MM.1S (cell line): ENCODE results near the gene FKBP2.

Experiments used
- DNase-seq: peaks from one replicate; pipeline ENCODE4 v3.0.0-alpha.2; 2015
- H2AFZ ChIP-seq: fragments of 300-600 bp; sonication (generic); 2 replicates; pipeline ENCODE4 v1.6.0; 2016; ENCODE audit warnings: antibody characterized with exemption, low read length
- H3F3A ChIP-seq: fragments of 300-600 bp; sonication (generic); 2 replicates; pipeline ENCODE4 v1.6.1; 2016; ENCODE audit warnings: mild to moderate bottlenecking, antibody characterized with exemption, low read length, moderate library complexity, mixed read lengths; ENCODE audit not compliant: insufficient read depth
- H3K27ac ChIP-seq: fragments of 300-600 bp; sonication (generic); 2 replicates; pipeline ENCODE4 v1.5.1; 2016; ENCODE audit warnings: mild to moderate bottlenecking, low read length
- H3K27me3 ChIP-seq: fragments of 300-600 bp; sonication (generic); replicated peaks from 2 replicates; pipeline ENCODE4 v1.6.0; 2016; ENCODE audit warnings: low read length; ENCODE audit not compliant: insufficient read depth
- H3K36me3 ChIP-seq: fragments of 300-600 bp; sonication (generic); replicated peaks from 2 replicates; pipeline ENCODE4 v1.6.1; 2016; ENCODE audit warnings: mild to moderate bottlenecking, low read length, mixed read lengths; ENCODE audit not compliant: insufficient read depth
- H3K4me1 ChIP-seq: fragments of 300-600 bp; sonication (generic); 2 replicates; pipeline ENCODE4 v1.6.1; 2016; ENCODE audit warnings: low read length, mixed read lengths
- H3K4me2 ChIP-seq: fragments of 300-600 bp; sonication (generic); 2 replicates; pipeline ENCODE4 v1.6.0; 2016; ENCODE audit warnings: low read depth, low read length
- H3K4me3 ChIP-seq: fragments of 300-600 bp; sonication (generic); 2 replicates; pipeline ENCODE4 v1.5.1; 2016; ENCODE audit warnings: low read length, mixed read lengths
- H3K79me2 ChIP-seq: fragments of 300-600 bp; sonication (generic); 2 replicates; pipeline ENCODE4 v1.6.1; 2016; ENCODE audit warnings: mixed run types, low read length, mixed read lengths
- H3K9ac ChIP-seq: fragments of 300-600 bp; sonication (generic); 2 replicates; pipeline ENCODE4 v1.6.1; 2016; ENCODE audit warnings: low read length, mixed read lengths
- H3K9me2 ChIP-seq: fragments of 300-600 bp; sonication (generic); replicated peaks from 2 replicates; pipeline ENCODE4 v1.6.1; 2016; ENCODE audit warnings: mild to moderate bottlenecking, low read length, mixed read lengths; ENCODE audit not compliant: insufficient read depth
- H3K9me3 ChIP-seq: fragments of 300-600 bp; sonication (generic); replicated peaks from 2 replicates; pipeline ENCODE4 v1.6.1; 2016; ENCODE audit warnings: mild to moderate bottlenecking, low read length, mixed read lengths; ENCODE audit not compliant: insufficient read depth
- H4K20me1 ChIP-seq: fragments of 300-600 bp; sonication (generic); 2 replicates; pipeline ENCODE4 v1.6.1; 2016; ENCODE audit warnings: mild to moderate bottlenecking, low read length, moderate library complexity, mixed read lengths; ENCODE audit not compliant: insufficient read depth
- CTCF ChIP-seq: fragments of 300-600 bp; sonication (generic); IDR thresholded peaks from 2 replicates; pipeline ENCODE4 v1.5.1; 2016; ENCODE audit warnings: antibody characterized with exemption, low read length, mixed read lengths
- EZH2 ChIP-seq: fragments of 300-600 bp; sonication (generic); optimal IDR thresholded peaks from 2 replicates; pipeline ENCODE3; 2017; ENCODE audit warnings: low read depth, mild to moderate bottlenecking, antibody characterized with exemption, low read length, mixed read lengths
- EZH2phosphoT487 ChIP-seq: fragments of 300-600 bp; sonication (generic); IDR thresholded peaks from 2 replicates; pipeline ENCODE4 v1.6.1; 2018; ENCODE audit warnings: antibody characterized with exemption, low read length

FKBP2 gene

GRCh38 chr11:64275031-64275800 lies 34.3 kb downstream of the FKBP2 start:
- TF ChIP-seq EZH2: no peak
- TF ChIP-seq CTCF: no peak
- TF ChIP-seq EZH2phosphoT487: no peak
- Histone ChIP-seq H3K9me3 (no peaks in the 10 kb centered on the region), H3K4me2 (no peak overlapping the region), H3K79me2 (peaks cover 21% of the 10 kb centered on the region), H3K4me3 (no peak overlapping the region), H3K27ac (no peak overlapping the region), H3F3A (peaks cover 18% of the 10 kb centered on the region), H3K9me2 (no peaks in the 10 kb centered on the region), H3K27me3 (no peaks in the 10 kb centered on the region), H3K4me1 (0 out of 2 replicates have a peak, but pooled peaks cover 5% of the 10 kb centered on the region), H3K9ac (no peak overlapping the region), H2AFZ (no peak overlapping the region), H3K36me3 (peaks cover 3% of the 10 kb centered on the region; the same call in 1 of the 2 replicates), H4K20me1 (no peaks in the 10 kb centered on the region)
- DNase-seq: no peak

- H2AFZ ChIP-seq: no peak overlapping the region
- H3K9me3 ChIP-seq: no peaks in the 10 kb centered on the region
- DNase-seq: no peak
- no peaks in the 10 kb centered on the region for H3K27me3 ChIP-seq
- H3K36me3 ChIP-seq: peaks cover 3% of the 10 kb centered on the region; the same call in 1 of the 2 replicates
- no peaks in the 10 kb centered on the region for H4K20me1 ChIP-seq
- no peak overlapping the region for H3K9ac ChIP-seq
- peaks cover 13% of the 10 kb centered on the region for H3F3A ChIP-seq
- H3K9me2 ChIP-seq: no peaks in the 10 kb centered on the region
- H3K4me1 ChIP-seq: 0 out of 2 replicates have a peak, but pooled peaks cover 5% of the 10 kb centered on the region
- TF ChIP-seq EZH2 (no peak), EZH2phosphoT487 (no peak), CTCF (no peak)
- peaks cover 21% of the 10 kb centered on the region for H3K79me2 ChIP-seq
- H3K27ac ChIP-seq: no peak overlapping the region
- H3K4me2 ChIP-seq: no peak overlapping the region
- H3K4me3 ChIP-seq: no peak overlapping the region
Observed at GRCh38 chr11:64275841-64276240, 34.9 kb downstream of the FKBP2 start.

- H3K36me3 ChIP-seq: peaks cover 3% of the 10 kb centered on the region; the same call in 1 of the 2 replicates
- no peak overlapping the region for H2AFZ ChIP-seq
- H3K79me2 ChIP-seq: peaks cover 17% of the 10 kb centered on the region
- DNase-seq: peak; percentile 0
- H3K9me2 ChIP-seq: no peaks in the 10 kb centered on the region
- no peak overlapping the region for H3K9ac ChIP-seq
- no peak overlapping the region for H3K4me2 ChIP-seq
- 0 out of 2 replicates have a peak, but pooled peaks cover 1% of the 10 kb centered on the region for H3K4me1 ChIP-seq
- H3K27ac ChIP-seq: no peak overlapping the region
- no peaks in the 10 kb centered on the region for H3K9me3 ChIP-seq
- no peaks in the 10 kb centered on the region for H4K20me1 ChIP-seq
- H3K27me3 ChIP-seq: no peaks in the 10 kb centered on the region
- peaks cover 7% of the 10 kb centered on the region for H3F3A ChIP-seq
- no peak for TF ChIP-seq CTCF
- TF ChIP-seq EZH2: no peak
- TF ChIP-seq EZH2phosphoT487: no peak
- no peak overlapping the region for H3K4me3 ChIP-seq
Observed at GRCh38 chr11:64276653-64277431, 35.9 kb downstream of the FKBP2 start.
